ENCODE results near the gene ZNF664.

The ZNF664 gene

DNA sequence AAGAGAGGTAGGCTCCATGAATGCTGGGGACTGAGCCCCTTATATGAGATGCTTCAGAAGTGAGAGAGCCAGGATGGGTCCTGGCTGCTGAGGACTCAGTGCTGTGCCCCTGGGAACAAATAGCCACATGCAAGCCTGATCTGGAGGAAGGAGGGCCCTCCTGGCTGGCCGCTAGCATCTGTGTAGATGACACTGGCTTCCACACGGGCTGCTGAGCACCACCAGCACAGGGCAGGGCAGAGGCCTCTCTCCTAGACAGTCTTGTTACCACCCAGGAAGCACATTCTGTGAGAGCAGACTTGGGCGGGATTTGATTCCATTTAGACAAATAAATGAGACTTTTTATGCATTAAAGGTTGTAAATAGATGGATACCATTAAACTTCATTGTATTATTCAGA, 48.0 kb downstream of the ZNF664 start:
- Histone ChIP-seq H3K79me2 (ENCODE audit: control insufficient read depth, low read length) (no peaks in the 10 kb centered on the region), H3K4me2 (ENCODE audit: low read length) (no peak overlapping the region), H3K9me2 (replicated peaks; ENCODE audit: control insufficient read depth, low read length) (no peaks in the 10 kb centered on the region), H3K36me3 (ENCODE audit: control insufficient read depth, low read length) (no peaks in the 10 kb centered on the region), H3F3A (ENCODE audit: control insufficient read depth, insufficient read depth) (peaks cover 3% of the 10 kb centered on the region; the same call in 1 of the 2 replicates), H3K4me3 (ENCODE audit: low read length) (no peak overlapping the region), H4K20me1 (ENCODE audit: control insufficient read depth, insufficient read depth, low read depth, low read length) (no peaks in the 10 kb centered on the region; the same call in 1 of the 2 replicates), H3K27ac (ENCODE audit: low read depth, low read length) (no peak overlapping the region), H3K27me3 (ENCODE audit: control insufficient read depth, low read length) (no peaks in the 10 kb centered on the region), H3K9me3 (ENCODE audit: control insufficient read depth, insufficient read depth, low read length) (no peaks in the 10 kb centered on the region), H3K4me1 (ENCODE audit: control insufficient read depth, low read length) (no peaks in the 10 kb centered on the region)
- no peak for TF ChIP-seq EZH2phosphoT487 (IDR thresholded peaks at IDR 0.05; ENCODE audit: borderline replicate concordance, low read length)
- TF ChIP-seq, protein P1, sequence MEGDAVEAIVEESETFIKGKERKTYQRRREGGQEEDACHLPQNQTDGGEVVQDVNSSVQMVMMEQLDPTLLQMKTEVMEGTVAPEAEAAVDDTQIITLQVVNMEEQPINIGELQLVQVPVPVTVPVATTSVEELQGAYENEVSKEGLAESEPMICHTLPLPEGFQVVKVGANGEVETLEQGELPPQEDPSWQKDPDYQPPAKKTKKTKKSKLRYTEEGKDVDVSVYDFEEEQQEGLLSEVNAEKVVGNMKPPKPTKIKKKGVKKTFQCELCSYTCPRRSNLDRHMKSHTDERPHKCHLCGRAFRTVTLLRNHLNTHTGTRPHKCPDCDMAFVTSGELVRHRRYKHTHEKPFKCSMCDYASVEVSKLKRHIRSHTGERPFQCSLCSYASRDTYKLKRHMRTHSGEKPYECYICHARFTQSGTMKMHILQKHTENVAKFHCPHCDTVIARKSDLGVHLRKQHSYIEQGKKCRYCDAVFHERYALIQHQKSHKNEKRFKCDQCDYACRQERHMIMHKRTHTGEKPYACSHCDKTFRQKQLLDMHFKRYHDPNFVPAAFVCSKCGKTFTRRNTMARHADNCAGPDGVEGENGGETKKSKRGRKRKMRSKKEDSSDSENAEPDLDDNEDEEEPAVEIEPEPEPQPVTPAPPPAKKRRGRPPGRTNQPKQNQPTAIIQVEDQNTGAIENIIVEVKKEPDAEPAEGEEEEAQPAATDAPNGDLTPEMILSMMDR (IDR thresholded peaks at IDR 0.05; ENCODE audit: low read depth, low read length, poor library complexity, severe bottlenecking) = no peak

DNA sequence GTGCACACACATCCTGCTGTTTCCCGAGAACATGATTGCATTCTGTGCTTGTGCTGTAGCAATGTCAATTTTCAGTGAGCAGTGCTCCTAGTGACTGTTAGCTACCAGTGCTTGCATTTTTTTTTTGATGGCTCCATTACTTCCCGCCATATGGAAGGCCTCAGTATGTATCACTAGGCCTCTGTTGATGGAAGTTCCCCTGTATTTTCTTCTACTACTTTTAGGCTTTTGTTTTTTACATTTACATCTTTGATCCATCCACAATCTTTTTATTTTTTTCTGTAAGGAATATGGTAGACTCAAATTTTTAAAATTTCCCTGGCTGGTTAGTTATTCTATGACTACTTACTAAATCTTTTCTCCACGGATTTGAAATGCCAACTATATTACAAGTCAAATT, 49.1 kb downstream of the ZNF664 start:
- no peaks in the 10 kb centered on the region for H3K9me2 ChIP-seq (replicated peaks; ENCODE audit: control insufficient read depth, low read length)
- no peak overlapping the region for H3K4me2 ChIP-seq (ENCODE audit: low read length)
- H3K9me3 ChIP-seq (ENCODE audit: control insufficient read depth, insufficient read depth, low read length) = no peaks in the 10 kb centered on the region
- no peak overlapping the region for H3K4me3 ChIP-seq (ENCODE audit: low read length)
- no peaks in the 10 kb centered on the region for H3K79me2 ChIP-seq (ENCODE audit: control insufficient read depth, low read length)
- no peaks in the 10 kb centered on the region for H3K4me1 ChIP-seq (ENCODE audit: control insufficient read depth, low read length)
- no peak overlapping the region for H3K27ac ChIP-seq (ENCODE audit: low read depth, low read length)
- no peaks in the 10 kb centered on the region; the same call in 1 of the 2 replicates for H4K20me1 ChIP-seq (ENCODE audit: control insufficient read depth, insufficient read depth, low read depth, low read length)
- no peaks in the 10 kb centered on the region for H3K36me3 ChIP-seq (ENCODE audit: control insufficient read depth, low read length)
- TF ChIP-seq EZH2phosphoT487 (IDR thresholded peaks at IDR 0.05; ENCODE audit: borderline replicate concordance, low read length) = no peak
- TF ChIP-seq, protein P1 (IDR thresholded peaks at IDR 0.05; ENCODE audit: low read depth, low read length, poor library complexity, severe bottlenecking) = no peak
- no peaks in the 10 kb centered on the region for H3F3A ChIP-seq (ENCODE audit: control insufficient read depth, insufficient read depth)
- H3K27me3 ChIP-seq (ENCODE audit: control insufficient read depth, low read length) = no peaks in the 10 kb centered on the region

DNA sequence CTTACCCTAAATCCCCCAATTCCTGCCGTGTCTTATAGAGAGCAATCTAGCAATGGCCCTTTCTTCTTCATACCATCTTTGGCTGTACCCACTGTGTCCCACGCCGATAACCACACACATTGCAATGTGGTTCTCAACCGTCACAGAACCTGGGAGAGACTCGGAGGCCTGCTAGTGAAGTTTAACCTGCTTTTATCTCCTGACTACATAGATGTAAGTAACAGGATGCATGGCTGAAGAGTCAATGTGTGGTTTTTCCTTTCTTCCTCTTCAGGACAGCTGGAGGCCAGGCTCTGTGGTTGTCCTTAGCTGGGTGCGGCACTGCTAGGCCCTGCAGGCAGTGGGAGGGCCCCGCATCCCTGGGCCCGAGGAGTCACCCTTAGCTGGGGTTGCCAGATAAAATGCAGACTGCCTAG, 51.3 kb downstream of the ZNF664 start:
- TF ChIP-seq EZH2phosphoT487 (IDR thresholded peaks at IDR 0.05; ENCODE audit: borderline replicate concordance, low read length) = no peak
- TF ChIP-seq, protein P1 (IDR thresholded peaks at IDR 0.05; ENCODE audit: low read depth, low read length, poor library complexity, severe bottlenecking) = no peak
- Histone ChIP-seq H3K27ac (ENCODE audit: low read depth, low read length) (no peak overlapping the region), H3K4me1 (ENCODE audit: control insufficient read depth, low read length) (no peaks in the 10 kb centered on the region)

More for the DNA sequence above, 51.3 kb downstream of the ZNF664 start:
- Histone ChIP-seq H3K9me2 (replicated peaks; ENCODE audit: control insufficient read depth, low read length) (no peaks in the 10 kb centered on the region), H3K9me3 (ENCODE audit: control insufficient read depth, insufficient read depth, low read length) (no peaks in the 10 kb centered on the region), H3K4me3 (ENCODE audit: low read length) (no peak overlapping the region), H3F3A (ENCODE audit: control insufficient read depth, insufficient read depth) (no peaks in the 10 kb centered on the region), H3K4me2 (ENCODE audit: low read length) (no peak overlapping the region), H4K20me1 (ENCODE audit: control insufficient read depth, insufficient read depth, low read depth, low read length) (no peaks in the 10 kb centered on the region; the same call in 1 of the 2 replicates), H3K36me3 (ENCODE audit: control insufficient read depth, low read length) (no peaks in the 10 kb centered on the region), H3K79me2 (ENCODE audit: control insufficient read depth, low read length) (no peaks in the 10 kb centered on the region), H3K27me3 (ENCODE audit: control insufficient read depth, low read length) (no peaks in the 10 kb centered on the region)

All from DOHH2 (cell line).